GM10266 (cell line): ENCODE data around the gene DRC7.

Source experiments
- DNase-seq: peaks from one replicate; pipeline ENCODE4 v3.0.0; 2012; ENCODE audit errors: extremely low spot score
- CTCF ChIP-seq: IDR thresholded peaks from 2 replicates; pipeline ENCODE4 v1.5.1; 2012; ENCODE audit warnings: mild to moderate bottlenecking, low read depth; ENCODE audit not compliant: control insufficient read depth, insufficient read depth; ENCODE audit errors: missing control alignments

DRC7 gene

GRCh38 chr16:57721356-57722209 is 27.0 kb downstream of the DRC7 start:
- TF ChIP-seq CTCF, result no peak
- no peak for DNase-seq

DNA sequence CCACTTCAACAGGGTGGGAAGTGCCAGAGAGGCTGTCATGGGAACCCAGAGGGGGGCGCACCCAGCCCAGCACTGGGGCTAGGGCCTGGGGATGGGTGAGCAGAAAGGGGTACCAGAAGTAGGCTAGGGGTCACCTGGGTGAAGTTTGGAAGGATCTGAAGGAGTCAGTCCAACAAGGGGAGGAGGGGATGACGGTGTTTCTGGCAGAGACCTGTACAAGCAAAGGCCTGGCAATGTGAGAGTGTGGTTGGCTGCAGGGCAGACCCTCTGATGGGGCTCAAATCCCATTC is 27.5 kb downstream of the DRC7 start:
- no peak for TF ChIP-seq CTCF
- DNase-seq, result no peak

DNA sequence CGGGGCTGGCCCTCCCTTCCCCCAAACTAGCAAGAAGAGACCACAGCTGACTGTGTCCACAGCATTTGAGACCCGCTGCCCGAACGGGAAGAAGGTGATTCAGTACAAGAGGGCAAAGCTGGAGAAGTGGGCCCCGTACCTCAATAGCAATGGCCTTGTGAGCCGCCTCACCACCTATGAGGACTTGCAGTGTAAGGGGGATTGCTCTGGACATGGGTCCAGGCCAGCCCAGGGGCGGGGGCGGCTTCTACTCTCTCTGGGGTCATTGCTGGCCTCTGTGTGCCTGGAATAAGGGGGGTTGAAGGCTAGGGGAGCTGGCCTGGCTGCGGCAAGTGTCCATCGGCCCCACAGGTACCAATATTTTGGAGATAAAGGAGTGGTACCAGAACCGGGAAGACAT is 28.0 kb downstream of the DRC7 start:
- no peak for TF ChIP-seq CTCF
- DNase-seq, result no peak

DNA sequence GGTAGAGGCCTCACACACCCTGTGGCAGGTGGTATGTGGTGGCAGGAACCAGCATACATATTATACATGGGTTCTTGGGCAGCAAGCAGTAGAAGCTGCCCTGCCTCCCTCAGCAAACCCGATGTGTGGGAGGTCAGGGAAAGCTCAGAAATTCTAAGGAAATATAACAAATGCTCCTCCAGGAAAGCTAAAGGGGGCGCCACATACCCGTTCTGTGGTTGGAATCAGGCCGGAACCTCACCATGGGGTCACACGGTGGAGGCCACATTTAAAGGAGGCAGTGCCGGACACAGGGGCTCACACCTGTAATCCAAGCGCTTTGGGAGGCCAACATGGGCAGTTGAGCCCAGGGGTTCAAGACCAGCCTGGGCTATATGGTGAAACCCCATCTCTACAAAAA is 28.6 kb downstream of the DRC7 start:
- TF ChIP-seq CTCF, result no peak
- DNase-seq, result no peak

DNA sequence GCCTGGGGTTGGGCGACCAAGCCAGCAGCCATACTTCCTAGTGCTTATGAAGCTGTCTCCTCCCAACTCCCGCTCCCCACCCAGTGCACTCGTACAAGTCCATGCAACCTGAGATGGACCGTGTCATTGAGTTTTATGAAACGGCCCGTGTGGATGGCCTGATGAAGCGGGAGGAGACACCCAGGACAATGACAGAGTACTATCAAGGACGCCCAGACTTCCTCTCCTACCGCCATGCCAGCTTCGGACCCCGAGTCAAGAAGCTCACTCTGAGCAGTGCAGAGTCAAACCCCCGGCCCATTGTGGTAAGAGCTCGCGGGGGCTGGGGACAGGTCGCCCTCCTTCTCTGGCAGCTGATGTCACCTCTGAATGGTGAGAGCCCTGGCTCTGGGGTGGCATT is 29.9 kb downstream of the DRC7 start:
- DNase-seq, result no peak
- TF ChIP-seq CTCF, result no peak

- DNase-seq, result no peak
- TF ChIP-seq CTCF, result no peak
These were observed 30.5 kb downstream of the DRC7 start for GRCh38 chr16:57725151-57725550.

- DNase-seq, result no peak
These were observed 30.9 kb downstream of the DRC7 start for GRCh38 chr16:57725554-57725953.

More at GRCh38 chr16:57725554-57725953, 30.9 kb downstream of the DRC7 start:
- TF ChIP-seq CTCF, result no peak
